Measurements from ENCODE around the gene NCOA5.
A peak's percentile ranks its signal among the peaks of the same experiment; 100 is the strongest.

NCOA5 gene

GRCh38 chr20:46089167-46089416 lies 670 bp downstream of the NCOA5 start:
- H3K9ac ChIP-seq, result peak overlapping the region; percentile 96 to 100 (median 98)
- peaks cover 32 to 53% (median 46%) of the 10 kb centered on the region in 10 experiments for H3K4me1 ChIP-seq
- TF ChIP-seq Cebpa-rat (IDR thresholded peaks at IDR 0.05), result no peak
- H3K27ac ChIP-seq, result peak overlapping the region; percentile 96 to 100 (median 99)
- no peaks in the 10 kb centered on the region for H3K27me3 ChIP-seq
- peaks cover 50 to 55% (median 54%) of the 10 kb centered on the region in 11 experiments for H4K20me1 ChIP-seq
- peaks cover 0 to 17% (median 3%) of the 10 kb centered on the region in 11 experiments; a peak in 7 of 22 replicates for H3K36me3 ChIP-seq
- peak overlapping the region; percentile 85 to 98 (median 93) for H3K4me2 ChIP-seq
- H3K4me3 ChIP-seq, result peak overlapping the region; percentile 75 to 95 (median 84)
- peaks cover 0 to 5% (median 0%) of the 10 kb centered on the region in 11 experiments; a peak in 1 of 22 replicates for H3K9me3 ChIP-seq (replicated peaks in 1 of 11)

DNA sequence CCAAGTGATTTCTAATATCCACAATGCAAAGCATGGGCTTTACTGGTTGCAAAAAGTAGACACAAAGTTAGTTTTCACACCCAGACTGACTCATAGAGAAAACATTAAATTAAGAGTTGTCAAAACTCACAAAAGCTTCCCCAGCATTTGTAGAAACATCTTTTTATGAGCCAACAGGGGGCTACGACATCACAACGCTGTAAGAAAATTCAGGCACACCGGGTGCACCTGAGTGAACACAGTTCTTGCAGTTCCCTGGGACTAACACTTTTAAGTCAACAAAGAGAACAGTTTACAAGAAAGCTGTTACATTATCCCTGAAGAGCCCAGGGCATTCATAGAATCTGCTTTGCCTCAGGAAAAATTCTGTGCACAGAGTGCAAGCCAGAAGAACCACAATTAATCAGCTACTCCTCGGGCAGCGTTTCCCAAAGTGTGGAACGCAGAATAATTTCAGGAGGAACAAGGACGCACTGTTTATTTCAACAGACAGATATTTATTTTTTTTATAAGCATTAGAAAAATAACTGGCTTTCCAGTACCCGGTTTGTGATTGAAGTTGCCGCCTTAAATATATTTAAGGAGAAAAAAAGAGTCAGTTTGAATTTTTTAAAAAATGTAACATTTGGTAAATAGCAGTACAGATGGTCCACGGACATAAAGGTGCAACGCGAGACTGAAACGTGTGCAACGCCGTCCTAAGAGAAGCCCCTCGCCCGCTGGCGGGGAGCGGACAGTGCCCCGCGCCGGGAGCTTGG lies 1.2 kb downstream of the NCOA5 start:
- Histone ChIP-seq H3K9ac (peak overlapping the region; percentile 96 to 100 (median 98)), H3K27me3 (no peaks in the 10 kb centered on the region), H3K4me3 (peak overlapping the region; percentile 75 to 95 (median 84)), H4K20me1 (peaks cover 55 to 60% (median 59%) of the 10 kb centered on the region in 11 experiments), H3K4me1 (peaks cover 32 to 58% (median 47%) of the 10 kb centered on the region in 10 experiments), H3K27ac (peak overlapping the region; percentile 96 to 100 (median 99)), H3K9me3 (replicated peaks in 1 of 11) (peaks cover 0 to 5% (median 0%) of the 10 kb centered on the region in 11 experiments; a peak in 1 of 22 replicates), H3K4me2 (peak overlapping the region; percentile 85 to 98 (median 93)), H3K36me3 (peaks cover 0 to 17% (median 4%) of the 10 kb centered on the region in 11 experiments; a peak in 7 of 22 replicates)
- TF ChIP-seq Cebpa-rat (IDR thresholded peaks at IDR 0.05), result no peak

- Histone ChIP-seq H3K36me3 (peaks cover 0 to 17% (median 4%) of the 10 kb centered on the region in 11 experiments; a peak in 7 of 22 replicates), H3K27ac (no peak overlapping the region), H3K4me1 (peaks cover 32 to 72% (median 54%) of the 10 kb centered on the region in 10 experiments), H3K27me3 (no peaks in the 10 kb centered on the region), H3K9me3 (replicated peaks in 1 of 11) (no peaks in the 10 kb centered on the region), H3K4me2 (peak overlapping the region; percentile 85 to 98 (median 93)), H3K9ac (peak overlapping the region in 9 of 11 experiments; percentile 21 to 100 (median 98); a peak in 15 of 22 replicates), H4K20me1 (peaks cover 69 to 74% (median 73%) of the 10 kb centered on the region in 11 experiments), H3K4me3 (0 out of 20 replicates have a peak overlapping the region, but pooled peaks of 1 of the 10 experiments have one; percentile 90)
- no peak for TF ChIP-seq Cebpa-rat (IDR thresholded peaks at IDR 0.05)
Observed at GRCh38 chr20:46087161-46087560, 2.6 kb downstream of the NCOA5 start.

DNA sequence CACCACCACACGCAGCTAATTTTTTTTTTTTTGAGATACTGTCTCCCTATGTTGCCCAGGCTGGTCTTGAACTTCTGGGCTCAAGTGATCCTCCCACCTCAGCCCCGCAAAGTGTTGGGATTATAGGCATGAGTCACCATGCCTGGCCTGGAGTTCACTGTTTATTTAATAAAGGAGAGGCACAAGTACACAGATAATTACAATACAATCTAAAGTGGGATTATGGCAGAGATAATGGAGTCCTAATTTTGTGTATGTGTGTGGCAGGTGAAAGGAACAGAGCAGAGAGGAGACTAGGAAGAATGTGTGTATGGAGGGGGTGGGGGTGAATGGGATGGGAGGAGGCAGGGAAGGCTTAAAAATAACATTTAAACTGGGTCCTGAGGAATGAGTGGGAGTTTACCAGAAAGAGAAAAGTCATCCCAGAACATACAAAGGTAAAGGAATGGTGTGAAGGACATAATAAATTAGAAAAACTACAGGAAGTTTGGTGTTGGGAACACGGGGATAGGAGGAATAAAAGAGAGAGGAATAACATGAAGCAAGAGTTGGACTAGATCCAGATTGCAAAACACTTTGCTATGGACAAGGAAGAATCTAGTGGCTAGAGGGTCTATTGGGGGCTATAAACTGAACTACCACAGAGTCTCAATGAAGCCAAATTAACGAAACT lies 4.4 kb downstream of the NCOA5 start:
- Histone ChIP-seq H3K36me3 (peaks cover 0 to 18% (median 6%) of the 10 kb centered on the region in 11 experiments; a peak in 8 of 22 replicates), H3K9ac (no peak overlapping the region), H3K4me1 (peaks cover 29 to 79% (median 50%) of the 10 kb centered on the region in 10 experiments), H4K20me1 (peaks cover 88 to 93% (median 91%) of the 10 kb centered on the region in 11 experiments), H3K9me3 (replicated peaks in 1 of 11) (no peaks in the 10 kb centered on the region), H3K27me3 (no peaks in the 10 kb centered on the region), H3K4me3 (no peak overlapping the region), H3K4me2 (peak overlapping the region in 5 of 11 experiments; percentile 13 to 93 (median 92); a peak in 6 of 22 replicates), H3K27ac (no peak overlapping the region)
- no peak for TF ChIP-seq Cebpa-rat (IDR thresholded peaks at IDR 0.05)

GRCh38 chr20:46084805-46085178 lies 5.0 kb downstream of the NCOA5 start:
- Histone ChIP-seq H3K27ac (no peak overlapping the region), H4K20me1 (peaks cover 93 to 98% (median 97%) of the 10 kb centered on the region in 11 experiments), H3K9me3 (replicated peaks in 1 of 11) (no peaks in the 10 kb centered on the region), H3K4me1 (peaks cover 26 to 76% (median 47%) of the 10 kb centered on the region in 10 experiments), H3K4me2 (peak overlapping the region in 4 of 11 experiments; percentile 8 to 93 (median 90); a peak in 6 of 22 replicates), H3K4me3 (no peak overlapping the region), H3K9ac (no peak overlapping the region), H3K36me3 (peaks cover under 1 to 24% (median 11%) of the 10 kb centered on the region in 11 experiments; a peak in 16 of 22 replicates), H3K27me3 (no peaks in the 10 kb centered on the region)
- no peak for TF ChIP-seq Cebpa-rat (IDR thresholded peaks at IDR 0.05)

GRCh38 chr20:46083531-46084061 lies 6.2 kb downstream of the NCOA5 start:
- H3K36me3 ChIP-seq, result peaks cover 13 to 36% (median 23%) of the 10 kb centered on the region in 11 experiments
- peak overlapping the region in 5 of 11 experiments; percentile 2 to 83 (median 65); a peak in 9 of 22 replicates for H3K4me2 ChIP-seq
- peaks cover 99 to 100% (median 100%) of the 10 kb centered on the region in 11 experiments for H4K20me1 ChIP-seq
- H3K27ac ChIP-seq, result no peak overlapping the region
- H3K9me3 ChIP-seq (replicated peaks in 1 of 11), result no peaks in the 10 kb centered on the region
- peaks cover 25 to 75% (median 47%) of the 10 kb centered on the region in 10 experiments for H3K4me1 ChIP-seq
- no peak overlapping the region for H3K4me3 ChIP-seq
- no peak for TF ChIP-seq Cebpa-rat (IDR thresholded peaks at IDR 0.05)
- no peaks in the 10 kb centered on the region for H3K27me3 ChIP-seq
- H3K9ac ChIP-seq, result peak overlapping the region in 1 of 11 experiments; percentile 10; a peak in 1 of 22 replicates

GRCh38 chr20:46083101-46083500 lies 6.7 kb downstream of the NCOA5 start:
- peaks cover 18 to 41% (median 28%) of the 10 kb centered on the region in 11 experiments for H3K36me3 ChIP-seq
- H3K4me2 ChIP-seq, result peak overlapping the region in 5 of 11 experiments; percentile 2 to 83 (median 65); a peak in 9 of 22 replicates
- TF ChIP-seq Cebpa-rat (IDR thresholded peaks at IDR 0.05), result no peak
- H4K20me1 ChIP-seq, result peaks cover 99 to 100% (median 100%) of the 10 kb centered on the region in 11 experiments
- no peaks in the 10 kb centered on the region for H3K9me3 ChIP-seq (replicated peaks in 1 of 11)
- H3K27me3 ChIP-seq, result no peaks in the 10 kb centered on the region
- H3K27ac ChIP-seq, result no peak overlapping the region
- H3K4me3 ChIP-seq, result no peak overlapping the region
- H3K4me1 ChIP-seq, result peaks cover 20 to 70% (median 42%) of the 10 kb centered on the region in 10 experiments
- H3K9ac ChIP-seq, result peak overlapping the region in 1 of 11 experiments; percentile 10; a peak in 1 of 22 replicates

DNA sequence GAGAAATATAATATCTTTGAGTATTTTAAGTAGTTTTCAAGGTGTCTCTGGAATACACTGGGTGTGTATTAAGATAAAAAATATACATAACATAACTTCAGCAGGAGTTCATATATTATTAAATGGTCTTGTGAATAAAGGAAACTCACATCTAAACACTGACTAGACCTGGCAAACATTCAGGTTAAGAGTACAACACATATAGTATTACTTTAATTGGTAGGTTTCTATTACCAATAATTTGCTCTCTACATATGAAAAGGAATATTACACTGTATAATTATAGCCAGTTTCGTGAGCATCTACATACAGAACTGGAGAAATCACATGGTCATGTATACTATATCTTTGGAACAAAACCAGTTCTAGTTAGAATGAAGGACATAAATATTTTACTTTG lies 8.7 kb downstream of the NCOA5 start:
- Histone ChIP-seq H3K4me3 (no peak overlapping the region), H3K27ac (no peak overlapping the region), H3K9me3 (replicated peaks in 1 of 11) (no peaks in the 10 kb centered on the region), H3K4me2 (no peak overlapping the region), H3K4me1 (peaks cover 3 to 50% (median 23%) of the 10 kb centered on the region in 10 experiments; a peak in 17 of 20 replicates), H3K36me3 (peaks cover 37 to 61% (median 47%) of the 10 kb centered on the region in 11 experiments), H3K27me3 (no peaks in the 10 kb centered on the region), H3K9ac (no peak overlapping the region), H4K20me1 (peaks cover 98 to 100% (median 100%) of the 10 kb centered on the region in 11 experiments)
- TF ChIP-seq Cebpa-rat (IDR thresholded peaks at IDR 0.05), result no peak
